ENCODE data around the gene ARPC1B.

Gene ARPC1B

GRCh38 chr7:99392046-99392445 lies 17.5 kb downstream of the ARPC1B start:
- no peak for DNase-seq

- peak; percentile 78 to 82 for DNase-seq
These were observed 18.3 kb downstream of the ARPC1B start for GRCh38 chr7:99392659-99393354.

GRCh38 chr7:99393355-99394187 lies 19.0 kb downstream of the ARPC1B start:
- DNase-seq: no peak

- no peak for DNase-seq
These were observed 19.6 kb downstream of the ARPC1B start for GRCh38 chr7:99394188-99394502.

- DNase-seq: no peak
These were observed 21.2 kb downstream of the ARPC1B start for GRCh38 chr7:99395616-99396327.

GRCh38 chr7:99396418-99397296 lies 22.1 kb downstream of the ARPC1B start:
- no peak for DNase-seq

- DNase-seq: no peak
These were observed 22.9 kb downstream of the ARPC1B start for GRCh38 chr7:99397297-99397983.

- no peak for DNase-seq
These were observed 24.4 kb downstream of the ARPC1B start for GRCh38 chr7:99398891-99399445.

GRCh38 chr7:99399597-99399996 lies 25.1 kb downstream of the ARPC1B start:
- no peak for DNase-seq

- no peak for DNase-seq
These were observed 28.3 kb downstream of the ARPC1B start for GRCh38 chr7:99402854-99403253.

- no peak for DNase-seq
These were observed 29.2 kb downstream of the ARPC1B start for GRCh38 chr7:99403764-99404163.

- DNase-seq: no peak
These were observed 29.9 kb downstream of the ARPC1B start for GRCh38 chr7:99404235-99404976.

GRCh38 chr7:99404977-99405320 lies 30.4 kb downstream of the ARPC1B start:
- no peak for DNase-seq

- DNase-seq: no peak
These were observed 32.0 kb downstream of the ARPC1B start for GRCh38 chr7:99406557-99406956.

GRCh38 chr7:99407872-99408378 lies 33.4 kb downstream of the ARPC1B start:
- peak; percentile 45 to 50 for DNase-seq

- peak; percentile 88 to 93 for DNase-seq
These were observed 34.1 kb downstream of the ARPC1B start, which contains the start of the genes BUD31 and PDAP1 for GRCh38 chr7:99408379-99409191. Gene BUD31 (plus strand): TSS chr7:99408969. CDS start chr7:99411093, 2,124 bp downstream. Gene PDAP1 (minus strand): TSS chr7:99408597. CDS start chr7:99408548, 49 bp downstream.

GRCh38 chr7:99409192-99409572 lies 34.7 kb downstream of the ARPC1B start:
- no peak for DNase-seq

- no peak for DNase-seq
These were observed 35.3 kb downstream of the ARPC1B start for GRCh38 chr7:99409806-99410205.

GRCh38 chr7:99410635-99411034 lies 36.1 kb downstream of the ARPC1B start:
- no peak for DNase-seq
